Activated CD4-positive, alpha-beta T cell treated with anti-CD3 and anti-CD28 coated beads, Interleukin-2, amount 50 U/mL, for 1 hour (primary cell): ENCODE measurements around the gene UTF1.
A peak's percentile ranks its signal among the peaks of the same experiment; 100 is the strongest.
"Not testable (repeated sequence)": the region's sequence is repeated elsewhere in the genome, so short reads cannot be mapped to it uniquely, and the experiment has no call there.

Source experiments
- DNase-seq: peaks from one replicate; pipeline ENCODE4 v3.0.0-alpha.2; 2020

Gene UTF1

DNA sequence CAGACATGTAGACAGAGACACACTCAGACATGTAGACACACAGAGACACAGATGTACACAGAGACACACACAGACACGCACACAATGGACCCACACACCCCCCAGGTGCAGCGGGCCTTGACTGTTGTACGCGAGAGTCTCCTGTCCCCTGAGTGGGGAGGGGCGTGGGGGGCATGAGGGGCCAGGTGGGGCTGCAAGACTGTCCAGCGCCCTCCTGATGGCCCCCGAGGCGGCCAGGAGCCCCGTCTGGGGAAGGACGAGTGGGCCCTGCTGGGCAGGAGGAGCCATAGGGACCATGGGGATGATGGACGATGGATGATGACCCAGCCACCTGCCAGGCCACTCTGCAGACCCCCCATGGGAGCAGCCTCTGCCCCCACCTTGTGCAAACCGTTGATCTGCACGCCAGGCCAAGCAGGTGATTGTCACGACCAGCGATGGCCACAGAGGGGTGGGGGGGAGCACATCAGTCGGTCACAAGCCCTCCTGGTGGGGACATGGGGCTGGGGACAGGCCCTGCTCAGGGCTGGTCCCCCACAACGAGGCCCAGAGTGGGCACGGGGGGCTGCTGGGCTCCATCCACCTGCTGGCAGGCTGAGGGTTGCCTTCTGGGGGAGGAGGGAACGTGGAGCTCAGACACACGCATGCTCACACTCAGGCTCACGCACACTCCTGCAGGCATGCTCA lies 19.2 kb downstream of the UTF1 start:
- DNase-seq, result no peak

GRCh38 chr10:133249975-133250754 lies 20.1 kb downstream of the UTF1 start:
- DNase-seq, result no peak

GRCh38 chr10:133251388-133252222 lies 21.6 kb downstream of the UTF1 start:
- no peak for DNase-seq

GRCh38 chr10:133252223-133252552 lies 22.2 kb downstream of the UTF1 start:
- DNase-seq, result no peak

DNA sequence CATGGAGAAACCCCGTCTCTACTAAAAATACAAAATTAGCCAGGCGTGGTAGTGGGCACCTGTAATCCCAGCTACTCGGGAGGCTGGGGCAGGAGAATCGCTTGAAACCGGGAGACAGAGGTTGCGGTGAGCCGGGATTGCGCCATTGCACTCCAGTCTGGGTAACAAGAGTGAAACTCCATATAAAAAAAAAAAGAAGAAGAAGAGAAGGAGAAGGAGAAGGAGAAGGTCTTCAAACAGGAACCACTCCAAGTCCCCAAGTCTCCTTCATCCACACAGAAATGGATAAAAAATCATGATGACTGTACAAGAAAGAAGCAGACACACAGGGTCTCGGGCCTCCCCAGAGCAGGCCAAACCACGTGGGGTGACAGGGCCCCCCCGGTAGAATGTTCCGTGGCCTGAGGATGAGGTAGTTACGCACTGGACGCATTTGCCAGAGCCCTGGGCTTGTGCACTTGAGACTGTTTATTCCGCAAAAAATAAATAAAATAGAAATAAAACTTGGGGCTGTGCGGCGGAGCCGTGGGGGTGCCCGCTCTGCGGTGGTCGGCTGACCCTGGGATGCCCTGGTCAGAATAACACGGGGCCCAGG lies 23.4 kb downstream of the UTF1 start:
- DNase-seq, result no peak

- no peak for DNase-seq
Observed at GRCh38 chr10:133254421-133255120, 24.6 kb downstream of the UTF1 start.

DNA sequence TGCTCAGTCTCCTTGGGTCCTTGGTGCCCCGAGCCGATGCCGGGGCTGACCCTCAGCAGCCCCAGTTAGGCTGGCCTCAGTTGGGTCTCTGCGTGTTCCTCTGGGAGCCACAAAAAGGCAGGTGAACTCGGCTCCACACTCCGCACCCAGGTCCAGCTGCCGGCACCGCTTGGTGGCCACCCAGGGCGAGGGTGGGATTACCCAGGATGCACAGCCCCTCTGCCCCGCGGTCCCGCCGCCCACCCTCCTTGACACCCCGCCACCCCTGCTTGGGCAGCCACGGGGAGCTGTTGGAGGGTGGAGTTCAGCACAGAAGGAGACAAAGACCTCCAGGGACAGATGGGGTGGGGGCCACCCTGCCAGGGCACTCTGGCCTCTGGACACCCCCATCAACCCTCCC lies 25.3 kb downstream of the UTF1 start:
- no peak for DNase-seq

GRCh38 chr10:133257489-133258065 lies 27.6 kb downstream of the UTF1 start:
- DNase-seq, result no peak

- peak; percentile 36 for DNase-seq
Observed at GRCh38 chr10:133258066-133258817, 28.2 kb downstream of the UTF1 start.

DNA sequence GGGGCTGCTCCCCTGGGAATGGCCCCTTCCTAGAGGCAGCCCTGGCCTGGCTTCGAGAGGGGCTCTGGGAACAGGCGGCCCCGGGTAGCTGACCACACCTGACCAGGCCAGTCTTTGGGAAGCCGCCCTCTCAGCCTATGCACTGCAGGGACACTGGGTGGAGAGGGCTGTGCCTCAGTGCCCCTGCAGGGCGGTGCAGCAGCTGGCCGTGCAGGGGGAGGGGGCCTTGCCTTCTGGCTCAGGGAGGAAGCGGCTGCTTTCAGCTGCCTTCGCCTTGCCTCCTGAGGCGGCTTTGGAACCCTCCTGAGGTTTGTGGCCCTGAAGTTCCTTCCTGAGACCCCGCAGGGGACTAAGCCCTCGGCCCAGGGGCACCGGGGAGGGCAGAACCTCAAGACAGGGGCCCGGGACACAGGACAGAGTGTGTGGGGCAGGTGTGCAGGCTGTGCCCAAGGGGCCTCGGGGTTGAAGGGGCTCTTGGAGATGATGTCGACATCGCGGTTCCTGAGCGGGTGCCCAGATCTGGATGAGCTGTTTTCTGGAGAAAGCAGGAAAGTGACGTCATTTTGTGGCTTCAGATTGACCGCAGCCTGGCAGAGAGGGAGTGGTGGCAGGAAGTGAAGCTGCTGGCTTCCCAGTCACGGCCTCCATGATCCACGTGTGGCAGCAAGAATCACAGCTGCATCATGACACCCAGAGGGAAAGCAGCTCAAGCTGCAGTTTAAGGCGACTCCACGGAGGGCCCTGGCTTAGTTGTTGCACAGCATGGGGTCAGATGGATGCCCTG lies 29.0 kb downstream of the UTF1 start:
- peak; percentile 79 for DNase-seq

DNA sequence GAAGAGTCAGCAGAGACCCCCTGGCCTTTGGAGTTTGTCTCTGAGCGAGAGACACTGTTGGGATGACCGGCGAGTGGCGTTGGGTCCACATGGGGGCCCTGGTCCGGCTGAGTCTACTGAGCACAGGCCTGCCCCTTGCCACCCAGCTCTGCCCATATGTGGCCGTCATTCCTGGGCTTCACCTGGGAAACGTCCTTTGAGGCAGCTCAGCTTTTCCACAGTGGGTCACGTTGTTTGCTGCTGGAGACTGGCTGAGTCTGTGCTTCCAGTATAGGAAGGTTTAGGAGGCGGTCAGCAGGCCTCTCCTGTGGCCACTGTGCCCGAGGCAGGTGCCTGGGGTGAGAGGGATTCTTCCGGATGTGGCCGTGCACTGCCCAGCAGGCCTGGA lies 29.6 kb downstream of the UTF1 start:
- no peak for DNase-seq

DNA sequence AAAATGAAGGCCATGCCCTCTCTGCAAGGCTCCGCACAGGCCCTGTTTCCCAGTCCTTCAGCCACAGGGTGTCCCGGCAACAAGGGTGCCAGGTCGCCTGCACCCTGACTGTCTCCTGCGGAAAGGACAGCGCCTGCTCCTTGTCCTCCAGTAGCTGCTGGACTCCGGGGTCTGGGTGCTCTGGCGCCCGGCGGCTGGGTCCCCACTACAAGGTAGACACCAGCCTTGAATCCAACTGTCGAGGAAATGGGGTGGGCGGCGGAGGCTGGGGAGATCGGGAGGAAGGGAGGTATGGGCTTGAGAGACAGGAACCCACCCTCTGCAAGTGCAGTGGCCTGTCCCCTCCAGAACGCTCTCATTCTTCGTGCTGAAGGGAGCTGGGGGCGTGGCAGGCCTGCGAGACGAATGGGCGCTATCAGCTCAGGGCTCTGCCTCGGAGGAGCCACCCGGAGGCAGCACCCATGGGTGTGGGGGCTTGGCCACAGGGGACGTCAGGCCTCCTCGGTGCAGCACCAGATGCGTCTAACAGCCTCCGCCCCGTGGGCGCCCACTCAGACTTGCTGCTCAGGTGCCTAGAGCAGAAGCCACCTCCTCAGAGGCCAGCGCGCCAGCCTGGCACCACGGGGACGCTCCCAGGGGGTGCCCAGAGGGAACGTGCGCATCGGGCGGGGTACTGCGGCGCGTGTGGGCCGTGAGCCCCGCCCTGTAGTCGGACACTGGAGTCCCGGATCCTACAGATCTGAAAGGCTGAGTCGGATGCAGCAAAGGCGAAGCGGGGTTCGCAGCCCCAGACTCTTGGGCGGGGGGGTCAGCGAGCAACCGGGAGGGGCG lies 31.1 kb downstream of the UTF1 start:
- peak; percentile 64 for DNase-seq

- DNase-seq, result peak; percentile 86
Observed at GRCh38 chr10:133261726-133262325, 31.8 kb downstream of the UTF1 start.

GRCh38 chr10:133262696-133263095 lies 32.7 kb downstream of the UTF1 start:
- no peak for DNase-seq

DNA sequence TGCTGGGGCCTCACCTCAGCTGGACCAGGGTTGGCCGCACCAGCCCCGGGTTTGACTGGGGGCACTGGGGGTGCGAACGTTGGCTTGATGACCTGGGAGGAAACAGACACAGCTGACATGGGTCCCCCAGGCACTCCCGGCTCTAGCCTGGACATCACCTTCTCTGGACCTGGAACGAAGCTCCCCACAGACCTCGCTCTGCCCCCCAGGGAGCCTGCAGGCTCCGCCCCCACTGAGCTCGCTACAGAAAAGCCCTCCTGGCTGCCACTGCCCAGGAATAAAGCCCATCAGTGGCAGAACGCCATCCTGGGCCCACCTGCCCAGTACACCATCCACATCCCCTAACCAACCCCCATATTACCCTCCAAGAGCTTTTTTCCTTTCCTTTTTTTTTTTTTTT lies 33.7 kb downstream of the UTF1 start:
- DNase-seq, result no peak

DNA sequence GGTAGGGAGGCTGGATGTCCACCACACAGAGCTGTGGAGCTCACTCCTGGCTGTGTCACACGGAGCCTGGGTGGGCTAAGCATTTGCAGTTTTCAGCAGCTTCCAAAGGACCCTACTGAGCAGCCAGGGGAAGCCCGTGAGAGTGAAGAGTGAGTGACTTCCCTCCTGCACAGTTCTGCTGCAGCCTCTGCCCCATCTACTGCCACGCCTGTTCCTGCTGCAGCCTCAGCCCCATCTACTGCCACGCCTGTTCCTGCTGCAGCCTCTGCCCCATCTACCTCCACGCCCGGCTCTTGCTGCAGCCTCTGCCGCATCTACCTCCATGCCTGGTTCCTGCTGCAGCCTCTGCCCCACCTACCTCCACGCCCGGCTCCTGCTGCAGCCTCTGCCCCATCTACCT lies 34.4 kb downstream of the UTF1 start:
- peak; percentile 48 for DNase-seq

- DNase-seq, result not testable (repeated sequence)
Observed at GRCh38 chr10:133265052-133265451, 35.0 kb downstream of the UTF1 start.

DNA sequence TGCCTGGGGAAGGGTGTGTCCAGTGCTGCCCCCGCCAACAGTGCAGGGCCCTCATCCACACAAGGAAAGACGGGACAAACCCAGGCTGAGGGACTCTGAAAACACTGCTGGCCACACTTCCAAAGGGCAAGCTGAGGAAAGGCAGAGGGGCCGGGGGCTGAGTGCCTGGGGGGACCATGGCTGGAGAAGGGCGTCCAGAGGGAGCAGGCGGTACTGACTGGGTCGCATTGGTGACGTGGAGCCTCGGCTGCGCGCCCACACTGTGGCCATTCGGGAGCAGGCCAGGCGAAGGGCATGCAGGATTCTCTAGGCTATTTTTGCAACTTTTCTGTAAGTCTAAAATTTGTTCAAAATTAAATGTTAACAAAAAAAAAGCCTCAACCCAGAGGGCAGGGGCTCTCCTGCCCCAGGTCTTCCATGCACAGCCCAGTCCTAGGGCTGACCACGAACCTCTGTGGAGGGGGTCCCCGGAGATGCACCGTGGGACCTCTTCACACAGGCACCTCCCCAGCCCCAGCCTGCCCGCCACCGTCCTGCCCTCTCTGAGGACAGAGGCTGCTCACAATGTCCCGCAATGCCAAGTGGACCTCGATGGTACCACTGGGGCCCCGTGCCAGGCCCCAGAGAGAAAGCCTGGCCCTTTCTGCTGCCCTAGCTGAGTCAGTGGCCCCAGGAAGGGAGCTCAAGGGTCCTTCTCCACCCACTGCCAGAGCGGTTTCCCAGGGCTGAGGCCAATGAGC lies 36.2 kb downstream of the UTF1 start:
- DNase-seq, result no peak

DNA sequence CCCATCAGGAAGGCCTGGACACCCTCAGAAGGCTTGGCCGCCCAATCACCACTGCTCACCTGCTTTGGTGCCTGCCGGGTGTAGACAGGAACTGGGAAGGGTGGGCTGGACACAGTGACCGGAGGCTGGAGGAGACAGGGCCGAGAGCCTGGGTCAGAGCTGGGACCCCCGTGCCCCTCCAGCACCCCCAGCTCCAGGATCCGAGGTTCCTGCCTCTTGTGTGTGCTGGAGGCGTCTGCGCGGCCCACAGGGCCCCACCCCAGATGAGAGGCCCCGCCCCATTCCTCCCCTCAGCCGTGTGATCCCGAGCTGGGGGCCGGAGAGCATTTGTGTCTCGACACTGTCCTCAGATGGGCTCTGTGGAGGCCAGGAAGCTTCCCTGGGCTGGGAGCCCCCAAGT lies 37.3 kb downstream of the UTF1 start:
- no peak for DNase-seq
